Measurements from ENCODE around the gene ZNF98. TPM values are rescaled to one million over a fixed set of nuclear protein-coding genes. Genes with fewer than 3 reads are reported as not detected.

ZNF98 gene
- total RNA-seq (ENCODE audit: low replicate concordance): not detected in 2 replicates

GRCh38 chr19:22422211-22422610 is at the start of gene ZNF98:
Gene ZNF98 (minus strand): TSS chr19:22422346. CDS start chr19:22422224, 122 bp downstream.

Other genes with a start within 250 kb of the ZNF98 start
- gene ZNF676, start 225.4 kb downstream of the ZNF98 start, total RNA-seq (ENCODE audit: low replicate concordance): 0.53 and 0.70 TPM in 2 replicates
- gene ZNF729, start 135.9 kb downstream of the ZNF98 start, total RNA-seq (ENCODE audit: low replicate concordance): not detected in 2 replicates
- 0.12 and 0.38 TPM in 2 replicates for gene ZNF492, start 212.0 kb upstream of the ZNF98 start, total RNA-seq (ENCODE audit: low replicate concordance)

All from smooth muscle cell of the coronary artery (primary cell).